Stimulated activated CD8-positive, alpha-beta memory T cell treated with anti-CD3 and anti-CD28 coated beads, Interleukin-7, amount 100 ng/mL, for 48 hours (primary cell): ENCODE results near the gene UQCR11.
A peak's percentile ranks its signal among the peaks of the same experiment; 100 is the strongest.

Source experiments
- DNase-seq, 2 donors: peaks; one replicate each; pipeline ENCODE4 v3.0.0-alpha.2; 2020; ENCODE audit warnings: low read depth in 1 of 2; ENCODE audit errors: extremely low read depth in 1 of 2

UQCR11 gene

GRCh38 chr19:1618157-1619093, 13.2 kb upstream of the UQCR11 start:
- peak in 1 of 2 donors; percentile 19 for DNase-seq

- no peak for DNase-seq
Observed at GRCh38 chr19:1616875-1617274, 11.6 kb upstream of the UQCR11 start.

GRCh38 chr19:1616396-1616795, 11.1 kb upstream of the UQCR11 start:
- DNase-seq, result no peak

- no peak for DNase-seq
Observed at GRCh38 chr19:1615156-1615765, 10.0 kb upstream of the UQCR11 start.

- no peak for DNase-seq
Observed at GRCh38 chr19:1613808-1614570, 8.7 kb upstream of the UQCR11 start.

GRCh38 chr19:1613146-1613545, 7.9 kb upstream of the UQCR11 start:
- no peak for DNase-seq

- no peak for DNase-seq
Observed at GRCh38 chr19:1612114-1613086, 7.1 kb upstream of the UQCR11 start.

GRCh38 chr19:1611353-1611752, 6.1 kb upstream of the UQCR11 start:
- DNase-seq, result no peak

- no peak for DNase-seq
Observed at GRCh38 chr19:1610579-1610978, 5.3 kb upstream of the UQCR11 start.

GRCh38 chr19:1609680-1610474, 4.6 kb upstream of the UQCR11 start:
- no peak for DNase-seq

GRCh38 chr19:1609103-1609396, 3.8 kb upstream of the UQCR11 start:
- no peak for DNase-seq

GRCh38 chr19:1608359-1609102, 3.3 kb upstream of the UQCR11 start:
- no peak for DNase-seq

GRCh38 chr19:1606138-1606651, 933 bp upstream of the UQCR11 start:
- no peak for DNase-seq

- no peak for DNase-seq
Observed at GRCh38 chr19:1602091-1602707, 3.1 kb downstream of the UQCR11 start.

GRCh38 chr19:1601613-1602064, 3.6 kb downstream of the UQCR11 start:
- no peak for DNase-seq

- no peak for DNase-seq
Observed at GRCh38 chr19:1599460-1599846, 5.8 kb downstream of the UQCR11 start.

GRCh38 chr19:1598777-1599459, 6.3 kb downstream of the UQCR11 start:
- DNase-seq, result no peak

GRCh38 chr19:1593501-1593772, 11.8 kb downstream of the UQCR11 start:
- DNase-seq, result no peak
